GM12875 (cell line): ENCODE measurements around the gene USP17L12.
"Not testable (repeated sequence)": the region's sequence is repeated elsewhere in the genome, so short reads cannot be mapped to it uniquely, and the experiment has no call there.

Experiments used
- H3K4me3 ChIP-seq: one replicate; pipeline ENCODE4 v1.5.1; 2011; ENCODE audit warnings: low read depth, low read length, control low read depth

USP17L12 gene

GRCh38 chr4:9219852-9220251 lies at the start of gene USP17L12:
TSS of gene USP17L12 (plus strand) at chr4:9220152. CDS start at chr4:9220152, 0 bp downstream.
- H3K4me3 ChIP-seq = not testable (repeated sequence)

GRCh38 chr4:9210357-9210756 lies 9.6 kb upstream of the USP17L12 start, which contains the start of gene USP17L10:
TSS of gene USP17L10 (plus strand) at chr4:9210657. CDS start at chr4:9210657, 0 bp downstream.
- not testable (repeated sequence) for H3K4me3 ChIP-seq

GRCh38 chr4:9214701-9215100 lies 5.3 kb upstream of the USP17L12 start:
- not testable (repeated sequence) for H3K4me3 ChIP-seq

- not testable (repeated sequence) for H3K4me3 ChIP-seq
Observed at GRCh38 chr4:9215105-9215504, 4.8 kb upstream of the USP17L12 start, which contains the start of gene USP17L11. TSS of gene USP17L11 (plus strand) at chr4:9215405. CDS start at chr4:9215405, 0 bp downstream.

GRCh38 chr4:9224596-9224995 lies 4.6 kb downstream of the USP17L12 start, which contains the start of gene USP17L13:
TSS of gene USP17L13 (plus strand) at chr4:9224896. CDS start at chr4:9224896, 0 bp downstream.
- not testable (repeated sequence) for H3K4me3 ChIP-seq

GRCh38 chr4:9230249-9230648 lies 10.3 kb downstream of the USP17L12 start:
- not testable (repeated sequence) for H3K4me3 ChIP-seq

GRCh38 chr4:9234085-9234484 lies 14.1 kb downstream of the USP17L12 start, which contains the start of gene USP17L15:
TSS of gene USP17L15 (plus strand) at chr4:9234385. CDS start at chr4:9234385, 0 bp downstream.
- H3K4me3 ChIP-seq = not testable (repeated sequence)

GRCh38 chr4:9238461-9238860 lies 18.5 kb downstream of the USP17L12 start:
- not testable (repeated sequence) for H3K4me3 ChIP-seq

- not testable (repeated sequence) for H3K4me3 ChIP-seq
Observed at GRCh38 chr4:9243579-9243978, 23.6 kb downstream of the USP17L12 start, which contains the start of gene USP17L17. TSS of gene USP17L17 (plus strand) at chr4:9243879. CDS start at chr4:9243879, 0 bp downstream.

GRCh38 chr4:9247953-9248680 lies 28.2 kb downstream of the USP17L12 start, which contains the start of gene USP17L18:
TSS of gene USP17L18 (plus strand) at chr4:9248630. CDS start at chr4:9248630, 0 bp downstream.
- not testable (repeated sequence) for H3K4me3 ChIP-seq

- H3K4me3 ChIP-seq = not testable (repeated sequence)
Observed at GRCh38 chr4:9253078-9253477, 33.1 kb downstream of the USP17L12 start, which contains the start of gene USP17L19. TSS of gene USP17L19 (plus strand) at chr4:9253378. CDS start at chr4:9253378, 0 bp downstream.

GRCh38 chr4:9257824-9258223 lies 37.9 kb downstream of the USP17L12 start, which contains the start of gene USP17L20:
TSS of gene USP17L20 (plus strand) at chr4:9258124. CDS start at chr4:9258124, 0 bp downstream.
- H3K4me3 ChIP-seq = not testable (repeated sequence)

GRCh38 chr4:9262572-9262971 lies 42.6 kb downstream of the USP17L12 start, which contains the start of gene USP17L21:
TSS of gene USP17L21 (plus strand) at chr4:9262872. CDS start at chr4:9262872, 0 bp downstream.
- H3K4me3 ChIP-seq = not testable (repeated sequence)

GRCh38 chr4:9267319-9267718 lies 47.4 kb downstream of the USP17L12 start, which contains the start of gene USP17L22:
TSS of gene USP17L22 (plus strand) at chr4:9267619. CDS start at chr4:9267619, 0 bp downstream.
- not testable (repeated sequence) for H3K4me3 ChIP-seq
